Measurements from ENCODE around the gene SLC5A6.

The SLC5A6 gene

GRCh38 chr2:27236136-27236535 lies 24.1 kb upstream of the SLC5A6 start:
- no peak for DNase-seq

- DNase-seq: no peak
Measured at GRCh38 chr2:27233341-27233740, 21.3 kb upstream of the SLC5A6 start.

DNA sequence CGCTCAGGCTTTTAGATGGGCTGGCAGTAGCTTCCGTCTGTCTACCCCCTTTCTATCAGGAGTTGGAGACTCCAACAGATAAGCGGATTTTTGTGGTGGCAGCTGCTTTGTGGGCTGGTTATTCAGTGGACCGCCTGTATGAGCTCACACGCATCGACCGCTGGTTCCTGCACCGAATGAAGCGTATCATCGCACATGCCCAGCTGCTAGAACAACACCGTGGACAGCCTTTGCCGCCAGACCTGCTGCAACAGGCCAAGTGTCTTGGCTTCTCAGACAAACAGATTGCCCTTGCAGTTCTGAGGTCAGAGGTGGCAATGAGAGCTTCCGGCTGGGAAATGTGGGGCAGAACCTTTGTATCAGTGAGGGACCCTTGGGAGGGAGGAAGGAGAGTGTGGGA lies 19.9 kb upstream of the SLC5A6 start:
- no peak for DNase-seq

- no peak for DNase-seq
Measured at GRCh38 chr2:27227501-27227900, 15.4 kb upstream of the SLC5A6 start.

DNA sequence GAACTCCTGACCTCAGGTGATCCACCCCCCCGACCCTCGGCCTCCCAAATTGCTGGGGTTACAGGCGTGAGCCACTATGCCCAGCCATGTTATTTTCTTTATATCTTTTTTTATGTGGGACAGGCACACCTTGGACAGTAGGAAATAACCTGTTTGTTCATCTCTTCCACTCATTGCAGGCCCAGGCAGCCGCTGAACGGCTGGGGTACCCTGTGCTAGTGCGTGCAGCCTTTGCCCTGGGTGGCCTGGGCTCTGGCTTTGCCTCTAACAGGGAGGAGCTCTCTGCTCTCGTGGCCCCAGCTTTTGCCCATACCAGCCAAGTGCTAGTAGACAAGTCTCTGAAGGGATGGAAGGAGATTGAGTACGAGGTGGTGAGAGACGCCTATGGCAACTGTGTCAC lies 13.5 kb upstream of the SLC5A6 start:
- DNase-seq: no peak

DNA sequence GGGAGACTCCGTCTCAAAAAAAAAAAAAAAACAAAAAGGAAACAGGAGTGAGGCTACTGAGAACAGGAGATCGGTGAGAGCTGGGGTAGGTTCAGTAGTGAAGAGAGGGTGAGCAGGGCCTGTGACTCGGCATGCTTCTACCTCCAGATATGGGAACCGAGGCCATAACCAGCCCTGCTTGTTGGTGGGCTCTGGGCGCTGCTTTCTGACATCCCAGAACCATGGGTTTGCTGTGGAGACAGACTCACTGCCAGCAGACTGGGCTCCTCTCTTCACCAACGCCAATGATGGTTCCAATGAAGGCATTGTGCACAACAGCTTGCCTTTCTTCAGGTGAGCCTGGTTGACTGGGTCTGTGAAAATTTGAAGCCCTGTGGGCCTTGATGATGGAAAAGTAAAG lies 11.3 kb upstream of the SLC5A6 start:
- DNase-seq: no peak

DNA sequence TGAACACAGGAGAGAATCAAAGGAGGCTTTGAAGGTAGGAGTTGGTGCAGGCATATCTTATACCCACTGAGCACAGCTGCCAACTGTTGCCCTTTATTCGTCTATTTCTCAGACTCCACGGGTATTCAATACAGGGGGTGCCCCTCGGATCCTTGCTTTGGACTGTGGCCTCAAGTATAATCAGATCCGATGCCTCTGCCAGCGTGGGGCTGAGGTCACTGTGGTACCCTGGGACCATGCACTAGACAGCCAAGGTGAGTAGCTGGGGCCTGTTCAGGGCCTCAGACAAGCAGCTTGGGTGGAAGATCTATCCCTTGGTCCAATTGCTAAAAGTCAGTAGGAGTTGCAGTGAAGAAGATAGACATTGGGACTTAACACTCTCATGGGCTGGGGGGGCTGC lies 10.3 kb upstream of the SLC5A6 start:
- no peak for DNase-seq

DNA sequence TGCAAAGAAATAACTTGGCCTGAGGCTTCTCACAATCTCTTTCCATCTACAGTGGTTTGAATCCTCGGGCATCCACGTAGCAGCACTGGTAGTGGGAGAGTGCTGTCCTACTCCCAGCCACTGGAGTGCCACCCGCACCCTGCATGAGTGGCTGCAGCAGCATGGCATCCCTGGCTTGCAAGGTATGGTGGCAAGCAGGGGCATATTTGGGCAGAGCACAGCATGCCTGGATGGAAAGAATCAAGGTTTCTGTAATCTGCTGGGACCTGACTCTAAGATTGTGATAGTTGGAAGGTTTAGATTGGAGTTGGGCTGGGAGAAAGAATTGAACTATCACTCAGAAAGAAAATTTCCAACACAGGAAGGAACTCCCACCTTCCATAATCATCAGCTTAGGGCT lies 9.1 kb upstream of the SLC5A6 start:
- no peak for DNase-seq

- no peak for DNase-seq
Measured at GRCh38 chr2:27220091-27220490, 8.0 kb upstream of the SLC5A6 start.

- no peak for DNase-seq
Measured at GRCh38 chr2:27219091-27219490, 7.0 kb upstream of the SLC5A6 start.

DNA sequence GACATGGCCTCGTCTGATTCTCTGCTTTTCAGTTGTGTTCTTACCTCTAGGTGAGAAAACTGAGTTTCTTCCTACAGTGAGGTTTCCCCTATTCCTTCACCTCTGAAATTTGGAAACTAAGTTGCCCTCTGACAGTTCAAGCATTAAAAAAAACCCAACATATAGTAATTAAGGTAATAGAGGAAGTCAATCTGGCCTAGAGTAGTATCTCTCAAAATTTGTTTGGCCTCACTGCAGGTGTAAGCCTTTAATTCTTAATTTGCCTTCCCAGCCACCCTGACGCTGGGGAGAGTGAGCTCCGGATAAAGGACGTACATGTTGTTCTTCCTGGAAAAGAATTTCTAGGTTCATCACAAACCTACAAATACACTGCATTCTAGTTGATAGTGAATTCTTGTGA lies 6.5 kb upstream of the SLC5A6 start:
- no peak for DNase-seq

- peak; percentile 80 to 89 for DNase-seq
Measured at GRCh38 chr2:27217173-27218121, 5.4 kb upstream of the SLC5A6 start, which contains the start of gene CAD. Gene CAD (plus strand): TSS chr2:27217369. CDS start chr2:27217552, 183 bp downstream.

DNA sequence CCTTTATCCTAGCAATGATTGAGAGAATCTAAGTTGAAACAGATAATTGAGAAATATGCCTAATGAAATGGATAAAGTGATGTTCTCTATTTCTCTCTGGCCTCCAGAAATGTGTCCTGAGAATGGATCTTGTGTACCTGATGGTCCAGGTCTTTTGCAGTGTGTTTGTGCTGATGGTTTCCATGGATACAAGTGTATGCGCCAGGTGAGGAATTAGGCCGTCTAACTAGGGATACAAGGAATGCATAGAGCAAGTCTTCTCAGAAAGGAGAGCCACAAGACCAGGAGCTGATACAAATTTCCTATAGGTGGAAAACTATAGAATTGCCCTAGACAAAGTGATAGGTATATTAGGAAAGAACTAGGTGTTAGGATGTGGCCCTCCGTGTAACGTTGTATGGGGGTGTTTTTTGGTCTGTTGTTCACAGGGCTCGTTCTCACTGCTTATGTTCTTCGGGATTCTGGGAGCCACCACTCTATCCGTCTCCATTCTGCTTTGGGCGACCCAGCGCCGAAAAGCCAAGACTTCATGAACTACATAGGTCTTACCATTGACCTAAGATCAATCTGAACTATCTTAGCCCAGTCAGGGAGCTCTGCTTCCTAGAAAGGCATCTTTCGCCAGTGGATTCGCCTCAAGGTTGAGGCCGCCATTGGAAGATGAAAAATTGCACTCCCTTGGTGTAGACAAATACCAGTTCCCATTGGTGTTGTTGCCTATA lies 4.5 kb upstream of the SLC5A6 start:
- no peak for DNase-seq

GRCh38 chr2:27214941-27215340 lies 2.9 kb upstream of the SLC5A6 start:
- DNase-seq: no peak

DNA sequence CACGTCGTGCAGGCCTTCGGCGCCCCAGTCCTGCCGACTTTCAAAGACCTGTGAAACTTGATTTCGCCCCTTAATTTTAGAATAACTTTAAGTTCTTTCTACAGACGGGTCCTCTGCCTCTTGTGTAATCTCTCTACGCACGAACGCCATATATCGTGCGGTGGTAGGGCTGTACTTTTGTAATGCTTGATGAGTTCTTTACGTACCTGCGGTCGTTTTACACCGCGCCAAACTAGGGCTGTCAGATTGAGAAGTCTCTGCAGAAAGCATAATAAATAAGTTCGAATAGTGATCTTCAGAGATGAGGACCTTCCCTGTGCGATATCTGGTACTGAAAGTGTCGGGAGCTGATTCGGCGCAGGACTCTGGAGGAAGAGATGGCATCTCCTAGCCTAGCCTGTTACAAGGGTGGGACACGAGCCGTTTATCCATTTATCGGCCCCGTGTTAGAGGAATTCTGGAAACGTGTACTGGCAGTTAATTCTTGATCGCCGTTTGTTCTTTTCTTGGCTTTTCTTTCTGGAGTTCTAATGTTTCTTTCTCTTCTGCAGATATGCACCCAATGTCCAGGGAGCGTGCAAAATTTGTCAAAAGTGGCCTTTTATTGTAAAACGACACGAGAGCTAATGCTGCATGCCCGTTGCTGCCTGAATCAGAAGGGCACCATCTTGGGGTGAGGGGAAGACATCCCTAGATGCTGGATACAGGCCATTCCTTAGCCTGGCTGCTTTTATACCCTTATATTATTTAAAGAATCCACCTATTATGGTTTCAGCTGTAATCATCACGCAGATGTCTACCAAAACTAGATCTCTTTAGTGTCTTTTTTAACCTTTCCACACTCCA lies 781 bp upstream of the SLC5A6 start:
- peak; percentile 64 to 66 for DNase-seq

- DNase-seq: no peak
Measured at GRCh38 chr2:27211241-27211942, 676 bp downstream of the SLC5A6 start.

DNA sequence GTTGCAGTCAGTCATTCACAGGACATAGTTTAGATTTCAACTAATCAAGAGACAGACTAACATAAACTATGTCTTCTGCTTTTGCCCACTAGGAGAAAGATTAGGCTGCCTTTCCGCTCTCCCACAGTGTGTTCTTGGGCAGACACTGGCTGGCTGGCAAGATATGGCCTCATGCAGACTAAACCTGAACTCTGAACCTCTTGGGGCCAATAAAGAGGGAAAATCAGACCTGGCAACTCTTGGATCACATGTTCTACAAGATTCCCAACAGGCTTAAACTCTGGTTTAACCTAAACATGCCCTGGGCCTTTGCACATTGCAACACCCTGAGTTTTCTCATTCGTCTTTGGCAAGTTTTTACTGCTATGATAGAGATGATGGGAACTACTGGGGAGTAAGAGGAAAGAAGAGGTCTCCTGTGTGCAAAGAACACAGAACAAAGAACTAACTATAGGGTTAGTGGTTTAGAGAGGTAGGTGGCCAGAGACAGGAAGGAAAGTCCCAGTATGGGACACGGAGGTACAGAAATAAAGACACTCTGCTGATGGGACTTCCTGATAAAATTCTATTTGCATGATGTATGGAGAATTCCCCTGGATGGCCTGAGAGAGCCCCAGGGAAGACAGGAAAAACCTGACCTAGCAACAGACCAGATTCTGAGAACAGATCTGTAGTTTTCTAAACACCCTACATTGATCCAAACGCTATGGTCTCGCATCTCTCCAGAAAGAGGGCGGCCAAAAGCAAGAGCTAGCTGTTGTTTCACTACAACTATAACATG lies 2.3 kb downstream of the SLC5A6 start:
- no peak for DNase-seq

DNA sequence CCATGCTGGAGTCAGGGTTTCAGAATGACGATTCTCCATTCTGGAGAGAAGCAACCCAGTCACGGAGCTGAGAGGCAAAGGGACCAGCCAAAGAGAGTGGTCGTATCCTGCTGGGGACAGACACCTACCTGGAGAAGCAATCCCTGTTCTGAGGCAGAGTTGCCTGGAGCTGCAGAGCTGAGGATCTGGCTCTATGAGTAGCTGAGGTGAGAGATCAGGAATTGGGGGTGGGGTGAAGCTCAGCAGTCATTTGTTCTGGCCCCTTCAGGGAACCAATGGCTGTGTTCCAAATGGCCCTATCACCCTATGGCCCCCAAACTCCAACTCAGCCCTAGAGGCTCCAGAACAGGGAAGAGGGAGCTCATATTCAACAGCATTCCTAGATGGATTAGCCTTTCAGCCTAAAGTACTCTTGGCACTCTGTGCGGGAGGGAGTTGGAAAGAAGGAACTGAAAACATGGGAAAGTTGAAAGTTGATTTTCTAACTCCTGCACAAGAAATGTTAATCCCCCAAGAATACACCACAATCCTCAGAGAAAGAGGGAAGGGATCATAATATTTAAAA lies 3.5 kb downstream of the SLC5A6 start:
- DNase-seq: no peak

DNA sequence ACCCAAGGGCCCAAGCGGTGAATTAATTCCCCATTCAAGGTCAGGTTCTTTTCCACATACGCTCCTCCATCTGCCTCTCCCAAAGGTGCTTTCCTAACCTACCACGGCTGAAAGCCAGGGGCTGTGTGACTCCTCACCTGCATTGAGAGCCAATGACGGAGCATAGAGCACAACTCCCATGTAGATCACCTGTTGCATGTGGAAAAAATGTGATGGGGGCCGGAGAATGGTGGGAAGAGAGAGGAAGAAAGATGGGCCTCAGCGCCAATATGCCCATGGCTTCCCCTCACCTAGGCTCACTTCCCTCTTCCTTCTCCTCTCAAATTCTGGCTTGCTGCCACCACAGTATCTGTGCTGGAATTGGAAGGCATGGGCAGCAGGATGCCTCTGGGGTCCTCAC lies 5.7 kb downstream of the SLC5A6 start:
- DNase-seq: no peak

- DNase-seq: no peak
Measured at GRCh38 chr2:27205206-27205605, 6.9 kb downstream of the SLC5A6 start.

- no peak for DNase-seq
Measured at GRCh38 chr2:27204566-27204965, 7.5 kb downstream of the SLC5A6 start.

Data from CD4-positive, alpha-beta T cell treated with Interferon alpha-2 for 1 hour (primary cell).